ENCODE data around the gene KLHL1. TPM values are rescaled to one million over a fixed set of nuclear protein-coding genes. Genes with fewer than 3 reads are reported as not detected.
"Not testable (repeated sequence)": the region's sequence is repeated elsewhere in the genome, so short reads cannot be mapped to it uniquely, and the experiment has no call there.

Gene KLHL1, protein sequence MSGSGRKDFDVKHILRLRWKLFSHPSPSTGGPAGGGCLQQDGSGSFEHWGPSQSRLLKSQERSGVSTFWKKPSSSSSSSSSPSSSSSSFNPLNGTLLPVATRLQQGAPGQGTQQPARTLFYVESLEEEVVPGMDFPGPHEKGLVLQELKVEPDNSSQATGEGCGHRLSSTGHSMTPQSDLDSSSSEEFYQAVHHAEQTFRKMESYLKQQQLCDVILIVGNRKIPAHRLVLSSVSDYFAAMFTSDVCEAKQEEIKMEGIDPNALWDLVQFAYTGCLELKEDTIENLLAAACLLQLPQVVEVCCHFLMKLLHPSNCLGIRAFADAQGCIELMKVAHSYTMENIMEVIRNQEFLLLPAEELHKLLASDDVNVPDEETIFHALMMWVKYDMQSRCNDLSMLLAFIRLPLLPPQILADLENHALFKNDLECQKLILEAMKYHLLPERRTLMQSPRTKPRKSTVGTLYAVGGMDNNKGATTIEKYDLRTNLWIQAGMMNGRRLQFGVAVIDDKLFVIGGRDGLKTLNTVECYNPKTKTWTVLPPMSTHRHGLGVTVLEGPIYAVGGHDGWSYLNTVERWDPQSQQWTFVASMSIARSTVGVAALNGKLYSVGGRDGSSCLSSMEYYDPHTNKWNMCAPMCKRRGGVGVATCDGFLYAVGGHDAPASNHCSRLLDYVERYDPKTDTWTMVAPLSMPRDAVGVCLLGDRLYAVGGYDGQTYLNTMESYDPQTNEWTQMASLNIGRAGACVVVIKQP
- polyA plus RNA-seq = 0.57 TPM
- long read RNA-seq, donor 1 = 0 reads
- long read RNA-seq, donor 2 = 0 reads
- long read RNA-seq, donor 3 = 0 reads
- long read RNA-seq, donor 4 = 0 reads
- long read RNA-seq, donor 5 = 0 reads
- long read RNA-seq, donor 6 = 0 reads
- long read RNA-seq, donor 7 = 0 reads
- long read RNA-seq, donor 8 = 0 reads
- long read RNA-seq, donor 9 = 0 reads
- long read RNA-seq, donor 10 = 0 reads
- long read RNA-seq, donor 11 = 0 reads

DNA sequence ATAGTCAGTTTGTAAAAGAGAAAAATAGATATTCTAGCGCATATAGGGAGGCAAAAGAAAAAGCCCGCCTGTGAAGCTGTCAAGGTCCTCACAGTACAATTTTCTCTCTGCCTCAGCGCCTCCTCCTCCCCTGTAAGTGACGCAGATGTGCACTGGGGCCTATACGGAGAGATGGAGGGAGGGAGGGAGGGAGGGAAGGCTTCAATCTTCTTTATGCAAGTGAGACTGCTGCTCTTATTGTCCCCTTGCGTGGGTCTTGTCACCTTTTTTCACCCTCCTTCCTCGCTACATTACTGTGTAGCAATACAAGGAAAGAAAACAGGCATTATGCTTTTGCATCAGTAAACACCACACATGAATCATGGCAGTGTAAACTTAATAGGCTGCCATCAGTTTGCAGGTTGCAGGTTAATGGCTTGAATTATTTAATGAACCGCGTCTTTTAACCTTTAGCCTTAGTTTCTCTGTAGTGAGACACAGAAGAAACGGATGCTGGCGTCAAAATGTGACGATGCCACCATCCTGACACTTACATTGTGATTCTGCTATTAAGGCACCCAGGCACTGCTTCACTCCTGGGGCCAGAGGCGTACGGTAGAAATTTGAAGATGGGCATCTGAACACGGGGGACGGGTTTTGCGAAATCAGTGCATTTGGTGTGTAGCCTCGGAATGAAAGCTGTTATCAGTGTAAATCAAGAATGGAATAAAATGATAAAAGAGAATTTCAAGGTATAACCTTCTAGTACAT is at the start of gene KLHL1:
TSS of gene KLHL1 (minus strand) at position 97 of the 750 bp plus-strand sequence. CDS start 753 bp downstream, outside the sequence.
- H3K36me3 ChIP-seq (ENCODE audit: control insufficient read depth, insufficient read depth, low read length) = no peaks in the 10 kb centered on the region
- WGBS (ENCODE audit: insufficient coverage, low lambda C conversion rate) = no CpG with 5 or more reads among the region's 18 CpGs
- H3K4me3 ChIP-seq (ENCODE audit: low read length) = peak within 1 kb of the TSS; percentile 8
- H3K27ac ChIP-seq (ENCODE audit: low read length) = no peak within 1 kb of the TSS
- H3K4me1 ChIP-seq (ENCODE audit: control insufficient read depth, insufficient read depth, low read length) = no peaks in the 10 kb centered on the region
- no peaks in the 10 kb centered on the region for H3K9me3 ChIP-seq (ENCODE audit: control insufficient read depth, low read depth, low read length)
- H3K27me3 ChIP-seq (ENCODE audit: control insufficient read depth, insufficient read depth, low read length) = peaks cover 22% of the 10 kb centered on the region
- DNase-seq = peak in 1 of 2 donors; percentile 3

DNA sequence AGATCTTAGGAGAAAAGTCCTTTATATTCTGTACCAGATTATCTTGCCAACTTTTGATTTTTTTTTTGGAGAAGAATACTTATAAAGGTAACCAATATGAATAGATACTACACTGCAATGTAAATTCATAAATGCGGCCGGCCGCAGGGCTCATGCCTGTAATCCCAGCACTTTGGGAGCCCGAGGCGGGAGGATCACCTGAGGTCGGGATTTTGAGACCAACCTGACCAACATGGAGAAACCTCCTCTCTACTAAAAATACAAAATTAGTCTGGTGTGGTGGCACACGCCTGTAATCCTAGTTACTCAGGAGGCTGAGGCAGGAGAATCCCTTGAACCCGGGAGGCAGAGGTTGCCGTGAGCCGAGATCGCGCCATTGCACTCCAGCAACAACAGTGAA is 34.4 kb upstream of the KLHL1 start:
- WGBS (ENCODE audit: insufficient coverage, low lambda C conversion rate) = 100% methylated on average over 2 of the region's 12 CpGs
- not testable (repeated sequence) for H3K36me3 ChIP-seq (ENCODE audit: control insufficient read depth, insufficient read depth, low read length); DNase-seq; H3K27me3 ChIP-seq (ENCODE audit: control insufficient read depth, insufficient read depth, low read length); H3K4me3 ChIP-seq (ENCODE audit: low read length); H3K9me3 ChIP-seq (ENCODE audit: control insufficient read depth, low read depth, low read length); H3K27ac ChIP-seq (ENCODE audit: low read length); H3K4me1 ChIP-seq (ENCODE audit: control insufficient read depth, insufficient read depth, low read length)

DNA sequence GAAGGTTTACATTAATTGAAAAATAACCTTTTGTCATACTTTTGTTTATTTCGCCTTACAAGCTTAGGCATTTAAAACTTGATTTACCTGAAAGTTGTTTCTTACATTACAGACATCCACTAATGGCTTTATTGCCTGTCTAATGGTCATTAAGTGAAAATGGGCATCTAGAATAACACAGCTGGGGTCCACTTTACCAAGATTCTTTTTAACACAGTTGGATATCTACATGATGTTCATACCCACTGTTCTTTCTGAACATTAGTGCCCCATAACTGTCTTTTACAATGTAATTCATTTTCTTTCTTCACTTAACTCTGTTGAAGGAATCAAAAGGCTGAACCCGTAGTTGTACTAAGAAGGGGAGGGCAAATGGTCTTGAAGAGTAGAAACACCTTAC is 19.8 kb upstream of the KLHL1 start:
- WGBS (ENCODE audit: insufficient coverage, low lambda C conversion rate) = 88% methylated on average over 1 of the region's 2 CpGs
- H3K9me3 ChIP-seq (ENCODE audit: control insufficient read depth, low read depth, low read length) = no peaks in the 10 kb centered on the region
- DNase-seq = no peak

DNA sequence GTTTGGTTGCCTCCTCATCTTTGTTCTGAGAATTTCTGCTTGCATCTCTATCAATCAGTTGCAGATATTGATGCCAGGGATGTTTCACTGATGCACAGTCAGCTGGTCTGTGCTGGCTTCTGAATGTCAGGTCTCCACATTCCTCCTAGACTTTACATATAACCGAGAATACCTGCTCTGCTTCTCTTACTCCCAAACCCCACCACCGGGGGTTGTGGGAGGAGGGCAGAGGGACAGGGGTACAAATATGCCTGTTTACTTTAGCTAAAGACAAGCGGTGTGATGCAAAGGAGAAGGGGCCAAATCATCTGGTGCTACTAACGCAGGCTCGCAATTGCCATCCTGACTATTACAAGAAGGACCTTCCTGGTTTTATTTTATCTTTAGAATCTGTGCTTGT is 17.4 kb upstream of the KLHL1 start:
- no peaks in the 10 kb centered on the region for H3K9me3 ChIP-seq (ENCODE audit: control insufficient read depth, low read depth, low read length)
- no peak overlapping the region for H3K27ac ChIP-seq (ENCODE audit: low read length)
- no peak overlapping the region for H3K4me3 ChIP-seq (ENCODE audit: low read length)
- WGBS (ENCODE audit: insufficient coverage, low lambda C conversion rate) = no CpG with 5 or more reads among the region's 5 CpGs
- no peak for DNase-seq
- no peaks in the 10 kb centered on the region for H3K27me3 ChIP-seq (ENCODE audit: control insufficient read depth, insufficient read depth, low read length)
- H3K4me1 ChIP-seq (ENCODE audit: control insufficient read depth, insufficient read depth, low read length) = no peaks in the 10 kb centered on the region
- no peaks in the 10 kb centered on the region for H3K36me3 ChIP-seq (ENCODE audit: control insufficient read depth, insufficient read depth, low read length)

More for the DNA sequence above, 19.8 kb upstream of the KLHL1 start:
- Histone ChIP-seq H3K4me3 (ENCODE audit: low read length) (no peak overlapping the region), H3K27me3 (ENCODE audit: control insufficient read depth, insufficient read depth, low read length) (no peaks in the 10 kb centered on the region), H3K27ac (ENCODE audit: low read length) (no peak overlapping the region), H3K4me1 (ENCODE audit: control insufficient read depth, insufficient read depth, low read length) (no peaks in the 10 kb centered on the region), H3K36me3 (ENCODE audit: control insufficient read depth, insufficient read depth, low read length) (no peaks in the 10 kb centered on the region)

DNA sequence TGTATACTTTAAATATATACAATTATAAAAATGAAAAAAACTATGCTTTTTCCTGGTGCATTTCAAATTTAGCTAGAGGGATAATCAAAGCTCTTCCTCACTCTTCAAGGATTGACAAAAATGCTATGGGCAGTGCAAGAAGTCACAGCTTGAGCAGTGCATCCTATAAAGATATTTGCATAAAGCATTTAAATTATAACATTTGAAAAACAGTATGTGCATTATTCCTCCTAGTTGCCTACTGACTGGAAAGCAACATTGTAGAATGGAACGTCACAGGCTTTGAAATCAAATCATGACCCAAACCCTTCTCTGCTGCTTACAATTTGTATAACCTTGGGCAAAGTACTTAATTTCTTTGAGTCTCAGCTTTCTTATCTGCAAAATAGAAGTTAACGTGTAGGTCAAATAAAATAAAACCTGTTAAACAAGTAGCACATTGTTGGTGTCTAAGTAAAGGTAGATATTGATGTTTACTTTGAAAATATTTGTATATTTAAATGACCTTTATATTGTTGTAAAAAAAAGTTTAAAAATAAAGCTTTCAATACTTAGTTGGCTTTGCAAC is 9.2 kb upstream of the KLHL1 start:
- no peaks in the 10 kb centered on the region for H3K4me1 ChIP-seq (ENCODE audit: control insufficient read depth, insufficient read depth, low read length)
- DNase-seq = no peak
- H3K36me3 ChIP-seq (ENCODE audit: control insufficient read depth, insufficient read depth, low read length) = no peaks in the 10 kb centered on the region
- H3K27ac ChIP-seq (ENCODE audit: low read length) = no peak overlapping the region
- no peak overlapping the region for H3K4me3 ChIP-seq (ENCODE audit: low read length)
- H3K27me3 ChIP-seq (ENCODE audit: control insufficient read depth, insufficient read depth, low read length) = no peaks in the 10 kb centered on the region
- WGBS (ENCODE audit: insufficient coverage, low lambda C conversion rate) = 0% methylated on average over 1 of the region's 2 CpGs
- no peaks in the 10 kb centered on the region for H3K9me3 ChIP-seq (ENCODE audit: control insufficient read depth, low read depth, low read length)

DNA sequence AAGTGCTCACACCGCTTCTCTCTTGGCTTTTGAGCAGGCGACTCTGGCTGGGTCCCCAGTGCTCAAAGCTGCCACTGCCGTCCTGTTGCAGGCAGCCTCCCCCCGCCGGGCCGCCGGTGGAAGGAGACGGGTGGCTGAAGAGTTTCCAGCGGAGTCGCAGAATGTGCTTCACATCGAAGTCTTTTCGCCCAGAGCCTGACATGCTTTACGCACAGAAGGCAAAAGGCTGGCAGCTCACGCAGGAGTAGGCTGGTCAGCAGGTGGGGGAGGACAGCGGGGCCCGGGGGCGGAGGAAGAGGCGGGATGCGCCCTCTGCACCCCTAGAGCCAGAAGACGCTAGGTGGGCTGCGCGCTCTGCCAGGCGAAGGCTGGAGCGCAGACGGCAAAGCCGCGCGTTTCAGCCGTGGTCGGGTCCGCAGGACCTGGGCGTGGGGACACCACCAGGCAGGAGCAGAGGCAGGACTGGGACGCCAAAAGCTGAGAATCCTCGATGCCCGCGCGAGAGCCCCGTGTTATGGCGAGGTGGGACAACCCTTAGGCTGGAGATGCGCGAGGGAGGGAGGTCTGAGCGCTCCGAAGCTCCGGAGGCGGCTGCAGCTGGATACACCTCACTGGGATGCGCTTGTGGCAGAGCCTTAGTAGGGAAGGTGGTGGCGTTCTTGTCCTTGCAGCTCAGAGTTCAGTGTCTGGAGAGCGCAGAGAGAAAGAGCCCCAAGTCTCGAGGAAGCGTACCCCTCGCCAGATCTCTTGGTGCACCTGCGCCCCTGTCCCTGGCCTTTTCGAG is 562 bp downstream of the KLHL1 start, which contains the start of gene ATXN8OS:
TSS of gene ATXN8OS (plus strand) at position 329 of the 784 bp plus-strand sequence.
- no peaks in the 10 kb centered on the region for H3K36me3 ChIP-seq (ENCODE audit: control insufficient read depth, insufficient read depth, low read length)
- no peak within 1 kb of the TSS for H3K27ac ChIP-seq (ENCODE audit: low read length)
- no peaks in the 10 kb centered on the region for H3K4me1 ChIP-seq (ENCODE audit: control insufficient read depth, insufficient read depth, low read length)
- peak within 1 kb of the TSS; percentile 8 for H3K4me3 ChIP-seq (ENCODE audit: low read length)
- WGBS (ENCODE audit: insufficient coverage, low lambda C conversion rate) = no CpG with 5 or more reads among the region's 53 CpGs
- H3K27me3 ChIP-seq (ENCODE audit: control insufficient read depth, insufficient read depth, low read length) = peaks cover 22% of the 10 kb centered on the region
- DNase-seq = peak in 1 of 2 donors; percentile 24
- H3K9me3 ChIP-seq (ENCODE audit: control insufficient read depth, low read depth, low read length) = no peaks in the 10 kb centered on the region

DNA sequence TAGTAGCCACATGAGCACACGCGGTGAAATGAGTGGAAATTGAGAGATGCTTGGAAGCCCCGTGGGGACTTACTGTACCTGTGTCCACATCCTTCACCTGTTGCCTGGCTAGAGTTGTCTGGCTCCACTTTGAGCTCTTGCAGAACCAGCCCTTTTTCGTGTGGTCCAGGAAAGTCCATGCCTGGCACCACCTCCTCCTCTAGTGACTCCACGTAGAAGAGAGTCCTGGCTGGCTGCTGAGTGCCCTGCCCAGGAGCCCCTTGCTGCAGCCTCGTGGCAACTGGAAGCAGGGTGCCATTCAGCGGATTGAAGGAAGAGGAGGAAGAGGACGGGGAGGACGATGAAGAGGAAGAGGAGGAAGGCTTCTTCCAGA is 1.1 kb downstream of the KLHL1 start:
- Histone ChIP-seq H3K27ac (ENCODE audit: low read length) (no peak overlapping the region), H3K36me3 (ENCODE audit: control insufficient read depth, insufficient read depth, low read length) (no peaks in the 10 kb centered on the region), H3K27me3 (ENCODE audit: control insufficient read depth, insufficient read depth, low read length) (peaks cover 22% of the 10 kb centered on the region), H3K4me1 (ENCODE audit: control insufficient read depth, insufficient read depth, low read length) (no peaks in the 10 kb centered on the region), H3K4me3 (ENCODE audit: low read length) (peak overlapping the region; percentile 8), H3K9me3 (ENCODE audit: control insufficient read depth, low read depth, low read length) (no peaks in the 10 kb centered on the region)
- WGBS (ENCODE audit: insufficient coverage, low lambda C conversion rate) = no CpG with 5 or more reads among the region's 9 CpGs
- DNase-seq = no peak

DNA sequence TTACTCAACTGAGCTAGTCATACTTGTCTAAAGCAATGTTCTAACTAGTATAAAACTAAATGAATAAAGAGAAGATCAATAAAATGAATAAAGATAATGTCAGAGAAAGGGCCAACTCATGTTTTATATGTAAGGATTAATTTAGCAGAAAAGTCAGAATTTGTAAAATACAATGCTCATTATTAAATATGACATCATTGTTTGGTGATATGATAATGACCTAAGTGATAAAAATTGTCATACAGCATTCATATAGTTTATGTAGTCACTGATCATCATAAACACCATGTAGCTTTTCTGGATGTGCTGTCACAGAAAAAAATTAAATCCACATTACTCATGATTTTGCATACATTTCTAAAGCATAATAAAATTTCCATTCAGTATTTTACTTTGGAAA is 3.8 kb downstream of the KLHL1 start:
- peaks cover 22% of the 10 kb centered on the region for H3K27me3 ChIP-seq (ENCODE audit: control insufficient read depth, insufficient read depth, low read length)
- no peak for DNase-seq
- no peaks in the 10 kb centered on the region for H3K36me3 ChIP-seq (ENCODE audit: control insufficient read depth, insufficient read depth, low read length)
- no peaks in the 10 kb centered on the region for H3K9me3 ChIP-seq (ENCODE audit: control insufficient read depth, low read depth, low read length)
- H3K4me1 ChIP-seq (ENCODE audit: control insufficient read depth, insufficient read depth, low read length) = no peaks in the 10 kb centered on the region
- no peak overlapping the region for H3K27ac ChIP-seq (ENCODE audit: low read length)
- no peak overlapping the region for H3K4me3 ChIP-seq (ENCODE audit: low read length)

DNA sequence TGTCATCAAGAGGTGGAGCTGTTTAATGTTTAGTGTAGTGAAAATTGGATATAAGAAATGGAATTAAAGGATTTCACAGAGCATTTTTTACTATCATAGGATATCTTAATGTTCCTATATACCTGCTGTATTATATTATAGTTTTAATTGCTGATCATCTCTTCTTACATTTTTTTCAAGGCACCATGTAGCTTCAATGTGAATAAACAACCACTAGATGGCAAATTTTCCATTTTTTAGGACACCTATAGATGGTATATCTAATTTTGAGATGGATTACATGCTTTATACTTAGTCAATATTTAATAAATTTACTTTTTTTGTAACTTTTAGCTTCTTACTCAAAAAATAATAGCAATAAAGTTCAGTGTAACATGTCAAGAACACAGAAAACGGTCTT is 9.6 kb downstream of the KLHL1 start:
- DNase-seq = no peak
- Histone ChIP-seq H3K36me3 (ENCODE audit: control insufficient read depth, insufficient read depth, low read length) (no peaks in the 10 kb centered on the region), H3K4me3 (ENCODE audit: low read length) (no peak overlapping the region), H3K27ac (ENCODE audit: low read length) (no peak overlapping the region), H3K9me3 (ENCODE audit: control insufficient read depth, low read depth, low read length) (no peaks in the 10 kb centered on the region), H3K27me3 (ENCODE audit: control insufficient read depth, insufficient read depth, low read length) (no peaks in the 10 kb centered on the region), H3K4me1 (ENCODE audit: control insufficient read depth, insufficient read depth, low read length) (no peaks in the 10 kb centered on the region)
- WGBS (ENCODE audit: insufficient coverage, low lambda C conversion rate) = 100% methylated on average over 1 of the region's 1 CpG
